Measurements from ENCODE around the gene ESRRA.

Gene ESRRA

GRCh38 chr11:64295760-64296159 lies 9.6 kb upstream of the ESRRA start:
- Histone ChIP-seq H3K36me3 (ENCODE audit: control insufficient read depth in 2 of 2, insufficient read depth in 2 of 2, low read length in 2 of 2) (no peaks in the 10 kb centered on the region), H3K27me3 (ENCODE audit: control insufficient read depth in 1 of 2, insufficient read depth in 2 of 2, low read length in 2 of 2) (peaks cover 65 to 88% of the 10 kb centered on the region in 2 donors), H3K4me1 (ENCODE audit: control insufficient read depth, insufficient read depth, low read length) (peaks cover 34% of the 10 kb centered on the region), H3K27ac (ENCODE audit: low read length) (no peak overlapping the region), H3K9me3 (ENCODE audit: control insufficient read depth in 2 of 2, low read length in 2 of 2) (no peaks in the 10 kb centered on the region), H3K4me3 (ENCODE audit: low read length in 2 of 2) (no peak overlapping the region), H3K9ac (ENCODE audit: low read length in 2 of 2) (no peak overlapping the region)

DNA sequence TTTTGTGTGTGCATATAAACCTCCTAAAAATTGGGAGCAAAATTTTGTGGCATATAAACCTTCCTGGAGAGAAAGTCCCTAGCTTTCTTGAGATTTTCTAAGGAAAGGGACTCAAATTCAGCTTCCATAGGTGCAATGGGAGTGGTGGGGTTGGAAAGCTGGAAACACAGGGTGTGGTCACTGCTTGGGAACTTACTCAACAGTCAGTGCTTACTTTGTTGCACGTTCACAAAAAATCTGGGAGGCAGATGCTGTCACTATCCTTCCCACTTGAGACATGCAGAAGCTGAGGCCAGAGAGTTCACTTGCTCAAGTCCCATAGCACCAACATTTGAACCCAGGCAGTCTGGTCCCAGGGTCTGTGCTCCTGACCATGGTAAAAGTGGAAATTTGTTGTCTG lies 9.1 kb upstream of the ESRRA start:
- Histone ChIP-seq H3K36me3 (ENCODE audit: control insufficient read depth in 2 of 2, insufficient read depth in 2 of 2, low read length in 2 of 2) (no peaks in the 10 kb centered on the region), H3K4me3 (ENCODE audit: low read length in 2 of 2) (no peak overlapping the region), H3K9ac (ENCODE audit: low read length in 2 of 2) (no peak overlapping the region), H3K9me3 (ENCODE audit: control insufficient read depth in 2 of 2, low read length in 2 of 2) (no peaks in the 10 kb centered on the region), H3K27ac (ENCODE audit: low read length) (no peak overlapping the region), H3K27me3 (ENCODE audit: control insufficient read depth in 1 of 2, insufficient read depth in 2 of 2, low read length in 2 of 2) (peaks cover 62 to 85% of the 10 kb centered on the region in 2 donors), H3K4me1 (ENCODE audit: control insufficient read depth, insufficient read depth, low read length) (peaks cover 37% of the 10 kb centered on the region)

DNA sequence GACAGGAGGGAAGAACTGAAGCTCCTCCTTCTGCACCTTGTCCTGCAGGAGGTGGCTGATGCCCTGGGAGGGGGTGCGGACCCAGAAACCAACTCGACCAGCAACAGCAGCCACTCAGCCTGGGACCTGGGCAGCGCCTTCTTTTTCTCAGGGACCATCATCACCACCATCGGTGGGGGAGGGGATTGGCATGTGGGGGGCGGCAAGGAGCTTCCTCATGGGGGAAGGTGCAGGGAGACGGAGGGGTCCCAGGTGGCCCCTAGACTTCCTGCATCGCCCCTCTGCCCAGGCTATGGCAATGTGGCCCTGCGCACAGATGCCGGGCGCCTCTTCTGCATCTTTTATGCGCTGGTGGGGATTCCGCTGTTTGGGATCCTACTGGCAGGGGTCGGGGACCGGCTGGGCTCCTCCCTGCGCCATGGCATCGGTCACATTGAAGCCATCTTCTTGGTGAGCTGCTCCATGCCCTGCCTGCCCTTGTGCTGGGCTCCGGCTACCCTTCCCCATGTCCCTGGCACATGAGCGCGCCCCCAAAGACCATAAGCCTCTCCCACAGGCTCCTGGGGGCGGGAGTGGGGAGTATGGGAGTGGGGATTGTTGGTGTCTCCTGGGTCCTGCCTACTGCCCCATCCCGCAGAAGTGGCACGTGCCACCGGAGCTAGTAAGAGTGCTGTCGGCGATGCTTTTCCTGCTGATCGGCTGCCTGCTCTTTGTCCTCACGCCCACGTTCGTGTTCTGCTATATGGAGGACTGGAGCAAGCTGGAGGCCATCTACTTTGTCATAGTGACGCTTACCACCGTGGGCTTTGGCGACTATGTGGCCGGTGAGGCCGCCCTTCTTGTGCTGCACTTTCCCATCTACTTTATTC lies 8.3 kb upstream of the ESRRA start:
- Histone ChIP-seq H3K9me3 (ENCODE audit: control insufficient read depth in 2 of 2, low read length in 2 of 2) (no peaks in the 10 kb centered on the region), H3K36me3 (ENCODE audit: control insufficient read depth in 2 of 2, insufficient read depth in 2 of 2, low read length in 2 of 2) (no peaks in the 10 kb centered on the region), H3K27ac (ENCODE audit: low read length) (no peak overlapping the region), H3K9ac (ENCODE audit: low read length in 2 of 2) (no peak overlapping the region), H3K4me3 (ENCODE audit: low read length in 2 of 2) (no peak overlapping the region), H3K27me3 (ENCODE audit: control insufficient read depth in 1 of 2, insufficient read depth in 2 of 2, low read length in 2 of 2) (peaks cover 67 to 83% of the 10 kb centered on the region in 2 donors), H3K4me1 (ENCODE audit: control insufficient read depth, insufficient read depth, low read length) (peaks cover 30% of the 10 kb centered on the region)

DNA sequence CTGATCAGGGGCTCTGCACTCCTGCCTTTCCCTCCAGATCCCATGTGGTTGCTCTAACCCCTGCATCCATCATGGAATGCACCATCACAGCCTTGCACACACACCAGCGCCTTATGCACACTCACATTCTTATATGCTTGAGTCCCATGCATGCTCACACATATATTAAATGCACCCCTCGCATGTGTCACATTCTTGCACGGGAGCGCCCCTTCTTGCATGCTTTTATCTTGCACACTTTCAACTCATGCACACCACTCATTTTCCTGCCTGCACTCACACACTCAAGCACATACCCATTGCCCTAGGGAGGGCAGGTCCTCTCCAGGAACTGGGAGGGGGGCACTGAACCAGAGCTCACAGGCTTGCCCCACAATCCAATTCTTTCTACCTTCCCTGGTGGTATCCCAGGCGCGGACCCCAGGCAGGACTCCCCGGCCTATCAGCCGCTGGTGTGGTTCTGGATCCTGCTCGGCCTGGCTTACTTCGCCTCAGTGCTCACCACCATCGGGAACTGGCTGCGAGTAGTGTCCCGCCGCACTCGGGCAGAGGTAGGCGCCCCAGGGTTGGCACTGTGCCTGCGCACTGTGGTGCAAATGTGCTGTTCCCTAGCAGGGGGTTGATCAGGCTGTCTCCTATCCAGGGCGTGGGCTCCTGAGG lies 7.5 kb upstream of the ESRRA start:
- Histone ChIP-seq H3K27ac (ENCODE audit: low read length) (no peak overlapping the region), H3K27me3 (ENCODE audit: control insufficient read depth in 1 of 2, insufficient read depth in 2 of 2, low read length in 2 of 2) (peaks cover 64 to 75% of the 10 kb centered on the region in 2 donors), H3K9ac (ENCODE audit: low read length in 2 of 2) (no peak overlapping the region), H3K9me3 (ENCODE audit: control insufficient read depth in 2 of 2, low read length in 2 of 2) (no peaks in the 10 kb centered on the region), H3K36me3 (ENCODE audit: control insufficient read depth in 2 of 2, insufficient read depth in 2 of 2, low read length in 2 of 2) (no peaks in the 10 kb centered on the region), H3K4me1 (ENCODE audit: control insufficient read depth, insufficient read depth, low read length) (peaks cover 25% of the 10 kb centered on the region), H3K4me3 (ENCODE audit: low read length in 2 of 2) (no peak overlapping the region)

DNA sequence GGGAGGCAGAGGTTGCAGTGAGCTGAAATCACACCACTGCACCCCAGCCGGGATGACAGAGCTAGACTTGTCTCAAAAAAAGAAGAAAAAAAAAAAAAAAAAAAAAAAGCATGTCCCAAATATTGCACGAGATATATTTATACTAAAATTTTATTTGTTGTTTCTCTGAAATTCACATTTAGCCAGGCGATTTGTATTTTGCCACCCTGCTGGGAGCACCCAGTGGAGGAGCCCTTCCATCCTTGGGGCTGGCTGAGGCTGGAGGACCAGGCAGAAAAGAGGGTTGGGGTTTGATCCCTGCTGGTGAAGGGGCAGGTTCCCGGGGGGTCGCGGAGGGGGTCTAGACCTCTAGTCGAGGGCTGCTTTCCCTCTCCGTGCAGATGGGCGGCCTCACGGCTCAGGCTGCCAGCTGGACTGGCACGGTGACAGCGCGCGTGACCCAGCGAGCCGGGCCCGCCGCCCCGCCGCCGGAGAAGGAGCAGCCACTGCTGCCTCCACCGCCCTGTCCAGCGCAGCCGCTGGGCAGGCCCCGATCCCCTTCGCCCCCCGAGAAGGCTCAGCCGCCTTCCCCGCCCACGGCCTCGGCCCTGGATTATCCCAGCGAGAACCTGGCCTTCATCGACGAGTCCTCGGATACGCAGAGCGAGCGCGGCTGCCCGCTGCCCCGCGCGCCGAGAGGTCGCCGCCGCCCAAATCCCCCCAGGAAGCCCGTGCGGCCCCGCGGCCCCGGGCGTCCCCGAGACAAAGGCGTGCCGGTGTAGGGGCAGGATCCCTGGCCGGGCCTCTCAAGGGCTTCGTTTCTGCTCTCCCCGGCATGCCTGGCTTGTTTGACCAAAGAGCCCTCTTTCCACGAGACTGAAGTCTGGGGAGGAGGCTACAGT lies 6.1 kb upstream of the ESRRA start:
- Histone ChIP-seq H3K9me3 (ENCODE audit: control insufficient read depth in 2 of 2, low read length in 2 of 2) (no peaks in the 10 kb centered on the region), H3K27me3 (ENCODE audit: control insufficient read depth in 1 of 2, insufficient read depth in 2 of 2, low read length in 2 of 2) (peaks cover 55 to 66% of the 10 kb centered on the region in 2 donors), H3K4me1 (ENCODE audit: control insufficient read depth, insufficient read depth, low read length) (peaks cover 32% of the 10 kb centered on the region), H3K9ac (ENCODE audit: low read length in 2 of 2) (no peak overlapping the region), H3K36me3 (ENCODE audit: control insufficient read depth in 2 of 2, insufficient read depth in 2 of 2, low read length in 2 of 2) (no peaks in the 10 kb centered on the region), H3K4me3 (ENCODE audit: low read length in 2 of 2) (peak overlapping the region; percentile 12 to 60), H3K27ac (ENCODE audit: low read length) (no peak overlapping the region)

- Histone ChIP-seq H3K4me1 (ENCODE audit: control insufficient read depth, insufficient read depth, low read length) (peaks cover 37% of the 10 kb centered on the region), H3K9ac (ENCODE audit: low read length in 2 of 2) (no peak within 1 kb of the TSS), H3K27me3 (ENCODE audit: control insufficient read depth in 1 of 2, insufficient read depth in 2 of 2, low read length in 2 of 2) (peaks cover 52 to 63% of the 10 kb centered on the region in 2 donors), H3K36me3 (ENCODE audit: control insufficient read depth in 2 of 2, insufficient read depth in 2 of 2, low read length in 2 of 2) (no peaks in the 10 kb centered on the region), H3K27ac (ENCODE audit: low read length) (no peak within 1 kb of the TSS), H3K4me3 (ENCODE audit: low read length in 2 of 2) (peak within 1 kb of the TSS; percentile 53 to 61), H3K9me3 (ENCODE audit: control insufficient read depth in 2 of 2, low read length in 2 of 2) (no peaks in the 10 kb centered on the region)
These were observed 5.3 kb upstream of the ESRRA start, which contains the start of gene CATSPERZ for GRCh38 chr11:64299847-64300648. Gene CATSPERZ, plus strand, starts transcription at chr11:64300358. Its CDS starts 53 bp downstream, at chr11:64300411.

DNA sequence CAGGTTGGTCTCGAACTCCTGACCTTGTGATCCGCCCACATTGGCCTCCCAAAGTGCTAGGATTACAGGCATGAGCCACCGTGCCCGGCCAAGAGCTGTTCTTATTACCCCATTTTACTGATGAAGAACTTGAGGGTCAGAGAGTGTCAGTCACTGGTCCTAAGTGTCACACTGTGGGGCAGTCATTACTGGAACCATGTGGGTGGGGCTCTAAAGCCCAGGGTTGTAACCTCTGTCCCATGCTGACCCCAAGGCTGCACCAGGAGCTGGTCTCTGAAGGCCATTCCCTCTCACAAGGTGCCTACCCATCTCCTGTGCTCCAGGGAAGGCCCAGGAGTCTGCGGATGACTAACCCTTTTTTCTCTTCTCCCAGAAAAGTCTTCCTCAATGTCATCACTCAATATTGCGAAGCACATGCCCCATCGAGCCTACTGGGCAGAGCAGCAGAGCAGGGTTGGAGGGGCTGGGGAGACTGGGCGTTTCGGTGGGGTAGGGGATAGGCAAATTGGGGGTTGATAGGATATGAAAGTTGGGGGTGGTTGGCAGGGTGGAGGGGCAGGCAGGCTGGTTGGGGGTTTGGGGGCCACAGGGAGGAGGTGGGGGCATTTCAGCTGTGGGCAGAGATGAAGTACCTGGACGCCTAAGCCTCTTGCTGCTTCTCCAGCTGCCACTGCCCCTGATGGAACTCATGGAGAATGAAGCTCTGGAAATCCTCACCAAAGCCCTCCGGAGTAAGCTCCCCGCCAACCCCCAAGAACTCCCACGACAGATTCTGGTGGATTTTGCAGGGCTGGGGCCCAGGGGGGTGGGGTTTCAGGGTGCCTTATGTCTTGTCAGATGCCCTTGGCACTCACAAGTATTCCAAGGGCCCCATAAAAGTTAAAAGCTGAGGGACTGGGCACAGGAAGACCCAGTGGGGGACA lies 2.0 kb upstream of the ESRRA start:
- no peaks in the 10 kb centered on the region for H3K36me3 ChIP-seq (ENCODE audit: control insufficient read depth in 2 of 2, insufficient read depth in 2 of 2, low read length in 2 of 2)
- peak overlapping the region; percentile 98 for H3K27ac ChIP-seq (ENCODE audit: low read length)
- H3K9ac ChIP-seq (ENCODE audit: low read length in 2 of 2): peak overlapping the region; percentile 89 to 94
- H3K4me1 ChIP-seq (ENCODE audit: control insufficient read depth, insufficient read depth, low read length): peaks cover 56% of the 10 kb centered on the region
- H3K27me3 ChIP-seq (ENCODE audit: control insufficient read depth in 1 of 2, insufficient read depth in 2 of 2, low read length in 2 of 2): peaks cover 21 to 32% of the 10 kb centered on the region in 2 donors
- H3K4me3 ChIP-seq (ENCODE audit: low read length in 2 of 2): peak overlapping the region; percentile 76 to 86
- H3K9me3 ChIP-seq (ENCODE audit: control insufficient read depth in 2 of 2, low read length in 2 of 2): no peaks in the 10 kb centered on the region

GRCh38 chr11:64304032-64304315 lies 1.4 kb upstream of the ESRRA start:
- H3K4me3 ChIP-seq (ENCODE audit: low read length in 2 of 2): peak overlapping the region; percentile 76 to 86

GRCh38 chr11:64304316-64305072 lies 830 bp upstream of the ESRRA start:
- Histone ChIP-seq H3K4me3 (ENCODE audit: low read length in 2 of 2) (peak overlapping the region; percentile 76 to 86), H3K9ac (ENCODE audit: low read length in 2 of 2) (peak overlapping the region; percentile 89 to 94), H3K27ac (ENCODE audit: low read length) (peak overlapping the region; percentile 98), H3K36me3 (ENCODE audit: control insufficient read depth in 2 of 2, insufficient read depth in 2 of 2, low read length in 2 of 2) (no peaks in the 10 kb centered on the region), H3K4me1 (ENCODE audit: control insufficient read depth, insufficient read depth, low read length) (peaks cover 49% of the 10 kb centered on the region), H3K27me3 (ENCODE audit: control insufficient read depth in 1 of 2, insufficient read depth in 2 of 2, low read length in 2 of 2) (peaks cover 20 to 21% of the 10 kb centered on the region in 2 donors), H3K9me3 (ENCODE audit: control insufficient read depth in 2 of 2, low read length in 2 of 2) (no peaks in the 10 kb centered on the region)

More at GRCh38 chr11:64304032-64304315, 1.4 kb upstream of the ESRRA start:
- Histone ChIP-seq H3K36me3 (ENCODE audit: control insufficient read depth in 2 of 2, insufficient read depth in 2 of 2, low read length in 2 of 2) (no peaks in the 10 kb centered on the region), H3K9ac (ENCODE audit: low read length in 2 of 2) (peak overlapping the region; percentile 89 to 94), H3K4me1 (ENCODE audit: control insufficient read depth, insufficient read depth, low read length) (peaks cover 54% of the 10 kb centered on the region), H3K27ac (ENCODE audit: low read length) (peak overlapping the region; percentile 98), H3K27me3 (ENCODE audit: control insufficient read depth in 1 of 2, insufficient read depth in 2 of 2, low read length in 2 of 2) (peaks cover 20 to 26% of the 10 kb centered on the region in 2 donors), H3K9me3 (ENCODE audit: control insufficient read depth in 2 of 2, low read length in 2 of 2) (no peaks in the 10 kb centered on the region)
